OCI-LY1 (cell line): ENCODE data around the gene TMEM184A.

Experiments used
- H2AFZ ChIP-seq: fragments of 200-600 bp; sonication (generic), shearing (Covaris generic); 2 replicates; pipeline ENCODE4 v1.6.0; 2014; ENCODE audit warnings: antibody characterized with exemption, mild to moderate bottlenecking, low read length
- H3F3A ChIP-seq: fragments of 200-600 bp; sonication (generic), shearing (Covaris generic); 2 replicates; pipeline ENCODE4 v1.6.0; 2014; ENCODE audit warnings: mild to moderate bottlenecking, antibody characterized with exemption, low read length, moderate library complexity; ENCODE audit not compliant: insufficient read depth
- H3K27ac ChIP-seq: fragments of 200-600 bp; sonication (generic); 2 replicates; pipeline ENCODE4 v1.5.1; 2014; ENCODE audit warnings: low read length, mixed run types, mild to moderate bottlenecking, low read depth; ENCODE audit not compliant: poor library complexity, severe bottlenecking
- H3K27me3 ChIP-seq: fragments of 200-600 bp; sonication (generic); 2 replicates; pipeline ENCODE4 v1.6.0; 2014; ENCODE audit warnings: antibody characterized with exemption, mild to moderate bottlenecking, low read length, moderate library complexity; ENCODE audit not compliant: insufficient read depth
- H3K36me3 ChIP-seq: fragments of 200-600 bp; sonication (generic); 2 replicates; pipeline ENCODE4 v1.6.1; 2014; ENCODE audit warnings: mild to moderate bottlenecking, antibody characterized with exemption, low read length, moderate library complexity, mixed read lengths; ENCODE audit not compliant: insufficient read depth
- H3K4me1 ChIP-seq: fragments of 200-600 bp; sonication (generic); 2 replicates; pipeline ENCODE4 v1.5.1; 2014; ENCODE audit warnings: mild to moderate bottlenecking, low read length, moderate library complexity; ENCODE audit not compliant: insufficient read depth, severe bottlenecking
- H3K4me2 ChIP-seq: fragments of 200-600 bp; sonication (generic), shearing (Covaris generic); 2 replicates; pipeline ENCODE4 v1.6.1; 2014; ENCODE audit warnings: low read length
- H3K4me3 ChIP-seq: fragments of 200-600 bp; sonication (generic); 2 replicates; pipeline ENCODE4 v1.5.1; 2014; ENCODE audit warnings: low read length, low read depth, mild to moderate bottlenecking, mixed read lengths; ENCODE audit not compliant: poor library complexity, severe bottlenecking
- H3K79me2 ChIP-seq: fragments of 200-600 bp; shearing (Covaris generic); 2 replicates; pipeline ENCODE4 v1.6.1; 2016; ENCODE audit warnings: mixed run types, low read length, mixed read lengths; ENCODE audit not compliant: insufficient read depth
- H3K9ac ChIP-seq: fragments of 200-600 bp; sonication (generic), shearing (Covaris generic); 2 replicates; pipeline ENCODE4 v1.6.1; 2014; ENCODE audit warnings: mild to moderate bottlenecking, low read length, mixed read lengths
- H3K9me2 ChIP-seq: fragments of 200-600 bp; sonication (generic), shearing (Covaris generic); 2 replicates; pipeline ENCODE4 v1.6.1; 2014; ENCODE audit warnings: low read depth, mild to moderate bottlenecking, low read length, mixed read lengths
- H3K9me3 ChIP-seq: fragments of 200-600 bp; shearing (Covaris generic); 2 replicates; pipeline ENCODE4 v1.6.1; 2014; ENCODE audit warnings: low read length, mixed read lengths
- H4K20me1 ChIP-seq: fragments of 200-600 bp; sonication (generic), shearing (Covaris generic); 2 replicates; pipeline ENCODE4 v1.6.0; 2016; ENCODE audit warnings: mild to moderate bottlenecking, low read length; ENCODE audit not compliant: insufficient read depth
- EZH2 ChIP-seq: fragments of 200-600 bp; sonication (generic), shearing (Covaris generic); IDR thresholded peaks from 2 replicates; pipeline ENCODE4 v1.8.0; 2017; ENCODE audit warnings: borderline replicate concordance, mixed run types, mild to moderate bottlenecking, antibody characterized with exemption, low read length, moderate library complexity, mixed read lengths
- TF ChIP-seq, protein P1 (sequence below): fragments of 200-600 bp; sonication (generic), shearing (Covaris generic); IDR thresholded peaks from 2 replicates; pipeline ENCODE4 v1.5.1; 2017; ENCODE audit warnings: mild to moderate bottlenecking, antibody characterized with exemption, low read length, moderate library complexity, mixed read lengths

TMEM184A gene

GRCh38 chr7:1598961-1599639 lies 43.1 kb upstream of the TMEM184A start:
- no peaks in the 10 kb centered on the region; the same call in 1 of the 2 replicates for H3K36me3 ChIP-seq
- TF ChIP-seq, protein P1, sequence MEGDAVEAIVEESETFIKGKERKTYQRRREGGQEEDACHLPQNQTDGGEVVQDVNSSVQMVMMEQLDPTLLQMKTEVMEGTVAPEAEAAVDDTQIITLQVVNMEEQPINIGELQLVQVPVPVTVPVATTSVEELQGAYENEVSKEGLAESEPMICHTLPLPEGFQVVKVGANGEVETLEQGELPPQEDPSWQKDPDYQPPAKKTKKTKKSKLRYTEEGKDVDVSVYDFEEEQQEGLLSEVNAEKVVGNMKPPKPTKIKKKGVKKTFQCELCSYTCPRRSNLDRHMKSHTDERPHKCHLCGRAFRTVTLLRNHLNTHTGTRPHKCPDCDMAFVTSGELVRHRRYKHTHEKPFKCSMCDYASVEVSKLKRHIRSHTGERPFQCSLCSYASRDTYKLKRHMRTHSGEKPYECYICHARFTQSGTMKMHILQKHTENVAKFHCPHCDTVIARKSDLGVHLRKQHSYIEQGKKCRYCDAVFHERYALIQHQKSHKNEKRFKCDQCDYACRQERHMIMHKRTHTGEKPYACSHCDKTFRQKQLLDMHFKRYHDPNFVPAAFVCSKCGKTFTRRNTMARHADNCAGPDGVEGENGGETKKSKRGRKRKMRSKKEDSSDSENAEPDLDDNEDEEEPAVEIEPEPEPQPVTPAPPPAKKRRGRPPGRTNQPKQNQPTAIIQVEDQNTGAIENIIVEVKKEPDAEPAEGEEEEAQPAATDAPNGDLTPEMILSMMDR: no peak
- TF ChIP-seq EZH2: no peak
- H3K4me2 ChIP-seq: no peak overlapping the region
- H3F3A ChIP-seq: no peaks in the 10 kb centered on the region
- H3K79me2 ChIP-seq: no peaks in the 10 kb centered on the region
- 0 out of 2 replicates have a peak, but pooled peaks cover 13% of the 10 kb centered on the region for H3K27me3 ChIP-seq
- no peaks in the 10 kb centered on the region for H3K9me2 ChIP-seq
- H3K9ac ChIP-seq: no peak overlapping the region
- no peak overlapping the region for H3K27ac ChIP-seq
- H3K9me3 ChIP-seq: no peaks in the 10 kb centered on the region
- no peak overlapping the region for H3K4me3 ChIP-seq
- no peaks in the 10 kb centered on the region for H3K4me1 ChIP-seq
- H2AFZ ChIP-seq: no peak overlapping the region
- no peaks in the 10 kb centered on the region for H4K20me1 ChIP-seq

- no peaks in the 10 kb centered on the region for H3K79me2 ChIP-seq
These were observed 42.3 kb upstream of the TMEM184A start for GRCh38 chr7:1598286-1598685.

GRCh38 chr7:1597791-1598190 lies 41.8 kb upstream of the TMEM184A start:
- no peaks in the 10 kb centered on the region for H3K79me2 ChIP-seq
- H2AFZ ChIP-seq: no peak overlapping the region
- H4K20me1 ChIP-seq: no peaks in the 10 kb centered on the region
- H3K36me3 ChIP-seq: no peaks in the 10 kb centered on the region; the same call in 1 of the 2 replicates
- H3K27me3 ChIP-seq: 0 out of 2 replicates have a peak, but pooled peaks cover 13% of the 10 kb centered on the region
- no peak overlapping the region for H3K4me2 ChIP-seq
- H3K4me3 ChIP-seq: no peak overlapping the region
- H3K4me1 ChIP-seq: no peaks in the 10 kb centered on the region
- TF ChIP-seq, protein P1: no peak
- TF ChIP-seq EZH2: no peak
- no peaks in the 10 kb centered on the region for H3K9me2 ChIP-seq
- no peaks in the 10 kb centered on the region for H3K9me3 ChIP-seq
- no peaks in the 10 kb centered on the region for H3F3A ChIP-seq
- no peak overlapping the region for H3K9ac ChIP-seq
- H3K27ac ChIP-seq: no peak overlapping the region

More at GRCh38 chr7:1598286-1598685, 42.3 kb upstream of the TMEM184A start:
- H3K36me3 ChIP-seq: no peaks in the 10 kb centered on the region; the same call in 1 of the 2 replicates
- TF ChIP-seq, protein P1: no peak
- TF ChIP-seq EZH2: no peak
- H3K4me2 ChIP-seq: no peak overlapping the region
- no peak overlapping the region for H3K4me3 ChIP-seq
- no peaks in the 10 kb centered on the region for H3K4me1 ChIP-seq
- no peaks in the 10 kb centered on the region for H3K9me2 ChIP-seq
- H3K27me3 ChIP-seq: 0 out of 2 replicates have a peak, but pooled peaks cover 13% of the 10 kb centered on the region
- H3K9ac ChIP-seq: no peak overlapping the region
- no peak overlapping the region for H3K27ac ChIP-seq
- H3K9me3 ChIP-seq: no peaks in the 10 kb centered on the region
- H2AFZ ChIP-seq: no peak overlapping the region
- H3F3A ChIP-seq: no peaks in the 10 kb centered on the region
- H4K20me1 ChIP-seq: no peaks in the 10 kb centered on the region
